PFSK-1 (cell line): ENCODE measurements around the gene CUL9.

Experiments
- FOXP2 ChIP-seq: optimal IDR thresholded peaks from 2 replicates; pipeline ENCODE3; 2011; ENCODE audit warnings: borderline replicate concordance, control low read depth, inconsistent platforms; ENCODE audit not compliant: insufficient read depth; ENCODE audit errors: extremely low read length, extremely low read depth
- POLR2AphosphoS5 ChIP-seq: IDR thresholded peaks from 2 replicates; pipeline ENCODE4 v1.6.1; 2012; ENCODE audit warnings: low read depth, mild to moderate bottlenecking, control low read depth, low read length, moderate library complexity
- REST ChIP-seq, 2 experiments: IDR thresholded peaks; 2 replicates each; pipeline versions ENCODE4 v1.6.1 to v1.8.0; 2011 to 2012; ENCODE audit warnings: low read depth in 2 of 2, low read length in 2 of 2, control low read depth in 1 of 2, inconsistent platforms in 1 of 2, mild to moderate bottlenecking in 1 of 2, moderate library complexity in 1 of 2; ENCODE audit not compliant: insufficient read depth in 1 of 2
- SIN3A ChIP-seq: IDR thresholded peaks from 2 replicates; pipeline ENCODE4 v1.6.1; 2012; ENCODE audit warnings: mild to moderate bottlenecking, low read length, moderate library complexity, borderline replicate concordance; ENCODE audit not compliant: insufficient read depth
- TAF1 ChIP-seq: IDR thresholded peaks from 2 replicates; pipeline ENCODE4 v1.6.1; 2012; ENCODE audit warnings: low read length, control low read depth, borderline replicate concordance; ENCODE audit not compliant: insufficient read depth

The CUL9 gene

GRCh38 chr6:43261198-43261597 lies 79.2 kb downstream of the CUL9 start:
- no peak for TF ChIP-seq REST (IDR thresholded peaks at IDR 0.05; ENCODE audit: insufficient read depth in 1 of 2, low read depth in 2 of 2, low read length in 2 of 2)
- no peak for TF ChIP-seq SIN3A
- TF ChIP-seq FOXP2, result no peak
- no peak for TF ChIP-seq TAF1
- no peak for TF ChIP-seq POLR2AphosphoS5

- TF ChIP-seq SIN3A (no peak), POLR2AphosphoS5 (no peak), FOXP2 (no peak), TAF1 (no peak), REST (IDR thresholded peaks at IDR 0.05; ENCODE audit: insufficient read depth in 1 of 2, low read depth in 2 of 2, low read length in 2 of 2) (no peak)
Measured at GRCh38 chr6:43262000-43262779, 80.2 kb downstream of the CUL9 start.

- TF ChIP-seq REST (IDR thresholded peaks at IDR 0.05; ENCODE audit: insufficient read depth in 1 of 2, low read depth in 2 of 2, low read length in 2 of 2) (no peak), SIN3A (no peak), POLR2AphosphoS5 (no peak), TAF1 (no peak), FOXP2 (no peak)
Measured at GRCh38 chr6:43262780-43263313, 80.9 kb downstream of the CUL9 start.

GRCh38 chr6:43263314-43264178 lies 81.5 kb downstream of the CUL9 start:
- TF ChIP-seq FOXP2, result peak; percentile 43
- no peak for TF ChIP-seq POLR2AphosphoS5
- TF ChIP-seq TAF1, result no peak
- TF ChIP-seq REST (IDR thresholded peaks at IDR 0.05; ENCODE audit: insufficient read depth in 1 of 2, low read depth in 2 of 2, low read length in 2 of 2), result no peak
